Heart left ventricle (tissue), 16 donors: ENCODE measurements around the gene PARD3B. TPM values are rescaled to one million over a fixed set of nuclear protein-coding genes. Genes with fewer than 3 reads are reported as not detected.

Source experiments
- ATAC-seq, 4 donors: fragments of 200-7000 bp; cut with Tn5 transposase; one replicate each; pipeline ENCODE4 v1.9.1; 2020 to 2022; ENCODE audit warnings: moderate library complexity in 4 of 4, mild to moderate bottlenecking in 3 of 4, moderate number of reproducible peaks in 1 of 4
- DNase-seq, 5 donors: peaks; one replicate each; pipeline ENCODE4 v3.0.0-alpha.2; 2020
- H3K27ac ChIP-seq, 12 donors: fragments of 200-600 bp; sonication (generic) in 4 of 12; one replicate each; pipeline versions ENCODE4 v1.5.0 to v1.8.0; 2016 to 2022; ENCODE audit warnings: mild to moderate bottlenecking in 2 of 12
- H3K27me3 ChIP-seq, 9 donors: fragments of 200-600 bp; sonication (generic) in 2 of 9; one replicate each; pipeline versions ENCODE4 v1.5.1 to v1.8.0; 2016 to 2022; ENCODE audit warnings: mild to moderate bottlenecking in 3 of 9
- H3K36me3 ChIP-seq, 9 donors: fragments of 200-600 bp; sonication (generic) in 2 of 9; one replicate each; pipeline versions ENCODE4 v1.5.0 to v1.8.0; 2018 to 2022; ENCODE audit warnings: mild to moderate bottlenecking in 2 of 9
- H3K4me1 ChIP-seq, 12 donors: fragments of 200-600 bp; sonication (generic) in 4 of 12; one replicate each; pipeline versions ENCODE4 v1.5.0 to v1.8.0; 2016 to 2022; ENCODE audit warnings: mild to moderate bottlenecking in 3 of 12
- H3K4me3 ChIP-seq, 12 donors: fragments of 200-600 bp; sonication (generic) in 4 of 12; one replicate each; pipeline versions ENCODE4 v1.5.0 to v1.8.0; 2017 to 2022; ENCODE audit warnings: mild to moderate bottlenecking in 9 of 12, moderate library complexity in 4 of 12
- H3K9me3 ChIP-seq, 12 donors: fragments of 200-600 bp; sonication (generic) in 4 of 12; one replicate each; pipeline versions ENCODE4 v1.5.0 to v1.8.0; 2016 to 2022; ENCODE audit warnings: mild to moderate bottlenecking in 1 of 12
- POLR2A ChIP-seq, 2 donors: fragments of 450-650 bp; IDR thresholded peaks; one replicate each; pipeline ENCODE4 v1.6.1; 2017; ENCODE audit warnings: antibody characterized with exemption in 2 of 2, mild to moderate bottlenecking in 2 of 2, moderate library complexity in 2 of 2
- WGBS, 4 donors: extraction: QIAGEN DNeasy Blood & Tissue Kit in 2 of 4; methylation state at CpG; one replicate each; pipeline versions ENCODE4 v1.1.5 to v1.1.7; 2013 to 2018; 5-methylcytosine and 5-hydroxymethylcytosine counted together
- intact Hi-C, 10 donors: fragments of 100-400 bp; cut with DNase I; formaldehyde crosslinking; loops; one replicate each; pipeline versions ENCODE4 v1.11.1 to v1.14.2; 2022
- polyA plus RNA-seq, 2 donors: library from polyadenylated mRNA; stranded (reverse); fragments of 200-250 nt; gene quantifications; one replicate each; pipeline ENCODE4 v1.2.3, GENCODE V29; 2013
- total RNA-seq, 9 donors: library from RNA; depleted of rRNA in 2 of 9; stranded (reverse); fragments of >200 nt in 2 of 9; fragmentation: NEBNext Ultra II Directional in 3 of 9; extraction: Animal tissue kit (Norgen Biotek cat#: 25700) in 3 of 9; gene quantifications; one replicate each; pipeline versions ENCODE4 v1.1.0 to v1.2.4, GENCODE V29; 2016 to 2023
- TF ChIP-seq, protein P1 (sequence below), 12 donors: fragments of 200-600 bp; sonication (generic) in 4 of 12; IDR thresholded peaks; one replicate each; pipeline versions ENCODE4 v1.5.0 to v1.8.0; 2018 to 2022; ENCODE audit warnings: antibody characterized with exemption in 12 of 12, mild to moderate bottlenecking in 5 of 12
- donor health status: ischemic (EF 13 %, LVEDD 7.1; RV severe dilation, severe dysfunction).
- donor health status: healthy with polysubstance abuse.
- donor health status: DM: no; HTN: yes; CAD: no.
- donor health status: DM: no; HTN: no; CAD: no.
- donor health status: ischemic (EF 25% LVEDD 6.9; RV normal size, moderate dysfunction).
- donor health status: ischemic (EF 25% LVEDD 5.7; RV mildly dilated, moderate dysfunction).
- donor health status: healthy.
- donor health status: DM: yes; HTN: yes; CAD: no.
- donor health status: ischemic (EF 35%, LVEDD 5.7; RV mildly dilated, moderate dysfunction).
- donor health status: nonischemic (EF 11% LVEDD 7.7; RV severe dilation, severe dysfunction).
- donor health status: DM: yes; HTN: yes; CAD: no.
- donor health status: PGD.
- donor health status: ischemic (EF 29% LVEDD 5.4; RV normal size, mild dysfunction).
- donor health status: nonischemic (EF 23%, LVEDD 6.1; RV moderate dilation, normal function).

PARD3B gene
- total and polyA plus RNA-seq, 11 donors = 0.71 to 15.1 (median 6.2) TPM

DNA sequence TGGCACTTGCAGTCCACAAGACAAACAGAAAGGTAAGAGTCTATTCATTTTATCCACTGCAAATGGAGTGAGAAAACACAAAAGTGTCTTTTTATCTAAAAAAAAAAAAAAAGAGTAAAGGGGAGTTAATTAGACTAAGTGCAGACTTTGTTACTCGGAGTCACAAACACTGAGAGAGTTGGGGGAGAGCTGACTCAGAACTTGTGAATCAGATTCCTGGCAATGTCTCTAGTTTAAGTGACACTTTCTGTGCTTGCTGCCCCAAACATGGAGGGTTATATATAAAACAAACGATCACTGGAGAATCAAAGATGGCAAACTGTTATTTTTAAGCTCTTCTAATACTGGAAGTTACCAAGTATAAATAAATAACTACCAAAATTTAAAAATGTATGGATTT, 631.3 kb downstream of the PARD3B start:
- H3K9me3 ChIP-seq = no peaks in the 10 kb centered on the region
- H3K4me3 ChIP-seq = no peak overlapping the region
- H3K4me1 ChIP-seq = no peaks in the 10 kb centered on the region
- H3K27me3 ChIP-seq = no peaks in the 10 kb centered on the region
- ATAC-seq (peak in 1 of 4 donors; percentile 47), DNase-seq (no peak)
- H3K27ac ChIP-seq = no peak overlapping the region
- WGBS, 4 donors = 76 to 88% (median 86%) methylated on average over 2 of the region's 2 CpGs
- TF ChIP-seq, protein P1, sequence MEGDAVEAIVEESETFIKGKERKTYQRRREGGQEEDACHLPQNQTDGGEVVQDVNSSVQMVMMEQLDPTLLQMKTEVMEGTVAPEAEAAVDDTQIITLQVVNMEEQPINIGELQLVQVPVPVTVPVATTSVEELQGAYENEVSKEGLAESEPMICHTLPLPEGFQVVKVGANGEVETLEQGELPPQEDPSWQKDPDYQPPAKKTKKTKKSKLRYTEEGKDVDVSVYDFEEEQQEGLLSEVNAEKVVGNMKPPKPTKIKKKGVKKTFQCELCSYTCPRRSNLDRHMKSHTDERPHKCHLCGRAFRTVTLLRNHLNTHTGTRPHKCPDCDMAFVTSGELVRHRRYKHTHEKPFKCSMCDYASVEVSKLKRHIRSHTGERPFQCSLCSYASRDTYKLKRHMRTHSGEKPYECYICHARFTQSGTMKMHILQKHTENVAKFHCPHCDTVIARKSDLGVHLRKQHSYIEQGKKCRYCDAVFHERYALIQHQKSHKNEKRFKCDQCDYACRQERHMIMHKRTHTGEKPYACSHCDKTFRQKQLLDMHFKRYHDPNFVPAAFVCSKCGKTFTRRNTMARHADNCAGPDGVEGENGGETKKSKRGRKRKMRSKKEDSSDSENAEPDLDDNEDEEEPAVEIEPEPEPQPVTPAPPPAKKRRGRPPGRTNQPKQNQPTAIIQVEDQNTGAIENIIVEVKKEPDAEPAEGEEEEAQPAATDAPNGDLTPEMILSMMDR (IDR thresholded peaks at IDR 0.05) = no peak
- no peak for TF ChIP-seq POLR2A (IDR thresholded peaks at IDR 0.05)
- no peaks in the 10 kb centered on the region for H3K36me3 ChIP-seq
- intact Hi-C loops = no loop called here

- H3K36me3 ChIP-seq = no peaks in the 10 kb centered on the region
- no peak overlapping the region for H3K27ac ChIP-seq
- intact Hi-C loops = no loop called here
- H3K4me1 ChIP-seq = no peaks in the 10 kb centered on the region
- no peak for DNase-seq
- H3K27me3 ChIP-seq = no peaks in the 10 kb centered on the region
- peak in 1 of 4 donors; percentile 46 for ATAC-seq
- H3K9me3 ChIP-seq = no peaks in the 10 kb centered on the region
- H3K4me3 ChIP-seq = no peak overlapping the region
- no peak for TF ChIP-seq POLR2A (IDR thresholded peaks at IDR 0.05)
- TF ChIP-seq, protein P1 (IDR thresholded peaks at IDR 0.05) = no peak
Measured at GRCh38 chr2:205177546-205177945, 632.3 kb downstream of the PARD3B start.

GRCh38 chr2:205180730-205181129, 635.5 kb downstream of the PARD3B start:
- Histone ChIP-seq H3K4me3 (no peak overlapping the region), H3K36me3 (no peaks in the 10 kb centered on the region), H3K27ac (no peak overlapping the region), H3K27me3 (no peaks in the 10 kb centered on the region), H3K4me1 (no peaks in the 10 kb centered on the region), H3K9me3 (no peaks in the 10 kb centered on the region)
- intact Hi-C loops = no loop called here
- WGBS, 4 donors = 94 to 100% (median 96%) methylated on average over 3 of the region's 3 CpGs
- ATAC-seq = no peak
- no peak for DNase-seq
- TF ChIP-seq, protein P1 (IDR thresholded peaks at IDR 0.05) = no peak
- TF ChIP-seq POLR2A (IDR thresholded peaks at IDR 0.05) = no peak

DNA sequence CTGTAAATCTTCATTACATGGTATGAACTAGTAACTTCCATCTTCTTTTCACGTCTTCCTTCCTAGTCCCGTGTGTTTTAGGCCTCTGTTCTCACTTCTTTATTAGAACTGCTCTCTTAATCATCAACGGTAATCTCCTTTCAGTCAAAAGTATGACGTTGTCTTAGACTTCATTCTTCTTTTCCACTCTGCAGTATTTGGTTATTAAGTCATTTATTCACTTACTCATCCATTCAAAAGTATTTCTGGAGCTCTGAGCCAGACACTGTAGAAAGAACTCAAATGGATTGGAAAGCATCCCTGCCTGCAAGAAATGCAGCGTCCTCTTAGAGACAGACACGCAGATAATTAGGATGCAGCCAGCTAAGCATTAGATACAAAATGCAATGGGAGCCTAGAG, 642.5 kb downstream of the PARD3B start:
- ATAC-seq (peak in 1 of 4 donors; percentile 14), DNase-seq (no peak)
- H3K9me3 ChIP-seq = no peaks in the 10 kb centered on the region
- H3K4me1 ChIP-seq = peaks cover 0 to 8% (median 0%) of the 10 kb centered on the region in 12 donors
- H3K27ac ChIP-seq = no peak overlapping the region
- no peaks in the 10 kb centered on the region for H3K36me3 ChIP-seq
- no peak overlapping the region for H3K4me3 ChIP-seq
- TF ChIP-seq POLR2A (IDR thresholded peaks at IDR 0.05) = no peak
- TF ChIP-seq, protein P1 (IDR thresholded peaks at IDR 0.05) = no peak
- WGBS, 4 donors = 79 to 85% (median 83%) methylated on average over 6 of the region's 6 CpGs
- no peaks in the 10 kb centered on the region for H3K27me3 ChIP-seq
- intact Hi-C loops = no loop called here
